H9 (cell line): ENCODE results near the gene DNAJC11. TPM values are rescaled to one million over a fixed set of nuclear protein-coding genes. Genes with fewer than 3 reads are reported as not detected.

Source experiments
- DNase-seq: peaks from one replicate; pipeline ENCODE4 v3.0.0-alpha.2; 2017
- H2AFZ ChIP-seq: one replicate; pipeline ENCODE4 v1.6.1; 2013; ENCODE audit warnings: mild to moderate bottlenecking, low read length, control low read depth, moderate library complexity
- H2AK5ac ChIP-seq: 2 replicates; pipeline ENCODE4 v1.6.1; 2013; ENCODE audit warnings: low read length, control low read depth, mixed read lengths; ENCODE audit not compliant: insufficient read length
- H2BK120ac ChIP-seq: one replicate; pipeline ENCODE4 v1.6.1; 2013; ENCODE audit warnings: low read depth, mild to moderate bottlenecking, low read length, control low read depth, inconsistent platforms; ENCODE audit not compliant: poor library complexity, severe bottlenecking
- H2BK12ac ChIP-seq: 2 replicates; pipeline ENCODE4 v1.6.1; 2013; ENCODE audit warnings: low read length, control low read depth, mixed read lengths, low read depth; ENCODE audit not compliant: insufficient read length
- H2BK15ac ChIP-seq: 2 replicates; pipeline ENCODE4 v1.6.1; 2013; ENCODE audit warnings: low read depth, low read length, control low read depth
- H2BK20ac ChIP-seq: one replicate; pipeline ENCODE4 v1.6.1; 2013; ENCODE audit warnings: low read depth, mild to moderate bottlenecking, low read length, control low read depth, inconsistent platforms; ENCODE audit not compliant: poor library complexity, severe bottlenecking
- H2BK5ac ChIP-seq: 2 replicates; pipeline ENCODE4 v1.6.1; 2013; ENCODE audit warnings: low read length, control low read depth, mixed read lengths; ENCODE audit not compliant: insufficient read length
- H3K14ac ChIP-seq: 2 replicates; pipeline ENCODE4 v1.6.1; 2013; ENCODE audit warnings: low read length, control low read depth; ENCODE audit not compliant: insufficient read depth
- H3K18ac ChIP-seq: 2 replicates; pipeline ENCODE4 v1.6.1; 2013; ENCODE audit warnings: low read depth, mild to moderate bottlenecking, mixed read lengths, low read length, control low read depth; ENCODE audit not compliant: insufficient read length
- H3K23ac ChIP-seq: 2 replicates; pipeline ENCODE4 v1.6.1; 2013; ENCODE audit warnings: low read length, control low read depth, mixed read lengths, low read depth; ENCODE audit not compliant: insufficient read length
- H3K23me2 ChIP-seq: 2 replicates; pipeline ENCODE4 v1.6.1; 2013; ENCODE audit warnings: low read depth, mild to moderate bottlenecking, mixed read lengths, low read length, control low read depth; ENCODE audit not compliant: insufficient read length, poor library complexity, severe bottlenecking
- H3K27ac ChIP-seq: 2 replicates; pipeline ENCODE4 v1.5.1; 2013; ENCODE audit warnings: low read length, control low read depth, mixed read lengths, low read depth; ENCODE audit not compliant: insufficient read length
- H3K27me3 ChIP-seq: 2 replicates; pipeline ENCODE4 v1.6.1; 2013; ENCODE audit warnings: low read length, control low read depth, inconsistent platforms; ENCODE audit not compliant: insufficient read depth
- H3K4ac ChIP-seq: 2 replicates; pipeline ENCODE4 v1.6.1; 2013; ENCODE audit warnings: low read depth, mild to moderate bottlenecking, control low read depth, inconsistent platforms, low read length, moderate library complexity
- H3K4me1 ChIP-seq: 2 replicates; pipeline ENCODE4 v1.6.1; 2013; ENCODE audit warnings: low read length, control low read depth, inconsistent platforms; ENCODE audit not compliant: insufficient read depth
- H3K4me2 ChIP-seq: 2 replicates; pipeline ENCODE4 v1.6.1; 2013; ENCODE audit warnings: low read length, control low read depth, mixed read lengths; ENCODE audit not compliant: insufficient read length, insufficient read depth
- H3K56ac ChIP-seq: 2 replicates; pipeline ENCODE4 v1.6.1; 2013; ENCODE audit warnings: low read depth, mild to moderate bottlenecking, mixed read lengths, low read length, control low read depth; ENCODE audit not compliant: insufficient read length
- H3K79me1 ChIP-seq: 2 replicates; pipeline ENCODE4 v1.6.1; 2013; ENCODE audit warnings: low read depth, mild to moderate bottlenecking, moderate library complexity, low read length, control low read depth, inconsistent platforms; ENCODE audit not compliant: insufficient read depth, poor library complexity, severe bottlenecking
- H3K79me2 ChIP-seq: 2 replicates; pipeline ENCODE4 v1.6.1; 2013; ENCODE audit warnings: low read length, control low read depth, inconsistent platforms; ENCODE audit not compliant: insufficient read depth
- H3K9ac ChIP-seq: 2 replicates; pipeline ENCODE4 v1.6.1; 2013; ENCODE audit warnings: low read length, control low read depth, mixed read lengths; ENCODE audit not compliant: insufficient read length; ENCODE audit errors: extremely low read depth
- H3K9me3 ChIP-seq: one replicate; pipeline ENCODE4 v1.6.1; 2013; ENCODE audit warnings: low read depth, low read length, inconsistent platforms; ENCODE audit not compliant: control insufficient read depth
- H3T11ph ChIP-seq: one replicate; pipeline ENCODE4 v1.6.1; 2013; ENCODE audit warnings: mild to moderate bottlenecking, low read length, control low read depth, inconsistent platforms
- H4K20me1 ChIP-seq: one replicate; pipeline ENCODE4 v1.6.1; 2013; ENCODE audit not compliant: control insufficient read depth, insufficient read length, insufficient read depth
- H4K5ac ChIP-seq: 2 replicates; pipeline ENCODE4 v1.6.1; 2013; ENCODE audit warnings: low read depth, mild to moderate bottlenecking, mixed read lengths, low read length, control low read depth; ENCODE audit not compliant: insufficient read length
- H4K8ac ChIP-seq: replicated peaks from 2 replicates; pipeline ENCODE4 v1.6.1; 2013; ENCODE audit warnings: low read length, control low read depth, mixed read lengths, low read depth; ENCODE audit not compliant: insufficient read length
- H4K91ac ChIP-seq: 2 replicates; pipeline ENCODE4 v1.6.1; 2013; ENCODE audit warnings: low read depth, mild to moderate bottlenecking, moderate library complexity, mixed read lengths, low read length, control low read depth; ENCODE audit not compliant: insufficient read length
- H3K27ac Mint-ChIP-seq, 3 experiments: 2 replicates in 2 of 3; 3 replicates in 1 of 3; pipeline ENCODE4 v1.8.0; 2020 to 2021; ENCODE audit warnings: mixed read lengths in 3 of 3, mild to moderate bottlenecking in 1 of 3, moderate library complexity in 1 of 3
- H3K27me3 Mint-ChIP-seq: 2 replicates; pipeline ENCODE4 v1.8.0; 2021; ENCODE audit warnings: low read depth, mild to moderate bottlenecking, moderate library complexity, mixed read lengths
- H3K36me3 Mint-ChIP-seq, 3 experiments: 2 replicates in 2 of 3; 3 replicates in 1 of 3; pipeline ENCODE4 v1.8.0; 2020 to 2021; ENCODE audit warnings: low read depth in 3 of 3, mixed read lengths in 3 of 3; ENCODE audit not compliant: insufficient read depth in 1 of 3
- H3K4me1 Mint-ChIP-seq, 2 experiments: 2 replicates each; pipeline ENCODE4 v1.8.0; 2020; ENCODE audit warnings: mixed read lengths in 2 of 2
- H3K4me3 Mint-ChIP-seq, 2 experiments: 2 replicates in 1 of 2; 3 replicates in 1 of 2; pipeline ENCODE4 v1.8.0; 2020 to 2021; ENCODE audit warnings: mild to moderate bottlenecking in 2 of 2, mixed read lengths in 2 of 2, moderate library complexity in 1 of 2
- H3K9me3 Mint-ChIP-seq, 2 experiments: 2 replicates in 1 of 2; 3 replicates in 1 of 2; pipeline ENCODE4 v1.8.0; 2020; ENCODE audit warnings: mild to moderate bottlenecking in 2 of 2, mixed read lengths in 2 of 2, moderate library complexity in 1 of 2
- WGBS: extraction: QIAGEN DNeasy Blood & Tissue Kit; methylation state at CpG from one replicate; pipeline ENCODE4 v1.1.7; 2013; ENCODE audit warnings: missing lambda C conversion rate, low lambda C conversion rate, mixed read lengths; ENCODE audit not compliant: insufficient read length; ENCODE audit errors: extremely low coverage; 5-methylcytosine and 5-hydroxymethylcytosine counted together
- total RNA-seq: library from RNA; stranded (reverse); gene quantifications from 2 replicates; pipeline ENCODE4 v1.2.1, GENCODE V29; 2021
- TF ChIP-seq, protein P1 (sequence below): fragments of 200-600 bp; sonication (generic); conservative IDR thresholded peaks from 3 replicates; pipeline ENCODE4 v1.8.0; 2021; ENCODE audit warnings: antibody characterized with exemption, mild to moderate bottlenecking

Gene DNAJC11
- total RNA-seq, 1 experiment from 2014 or later = 88.5 TPM

GRCh38 chr1:6591222-6591621 lies 110.4 kb downstream of the DNAJC11 start:
- no peak overlapping the region for H2BK15ac ChIP-seq
- no peak overlapping the region for H2BK20ac ChIP-seq
- H2AFZ ChIP-seq = no peak overlapping the region
- H4K8ac ChIP-seq = no peak overlapping the region
- no peak overlapping the region for H3K14ac ChIP-seq
- H3K56ac ChIP-seq = no peak overlapping the region
- no peak overlapping the region for H2AK5ac ChIP-seq
- WGBS = no CpG with 5 or more reads among the region's 13 CpGs
- Mint-ChIP-seq H3K9me3 (no peaks in the 10 kb centered on the region), H3K27ac (no peak overlapping the region), H3K4me3 (no peak overlapping the region), H3K4me1 (no peaks in the 10 kb centered on the region), H3K36me3 (peaks cover 24 to 64% (median 56%) of the 10 kb centered on the region in 3 experiments; a peak in 6 of 7 replicates), H3K27me3 (no peaks in the 10 kb centered on the region)
- TF ChIP-seq, protein P1, sequence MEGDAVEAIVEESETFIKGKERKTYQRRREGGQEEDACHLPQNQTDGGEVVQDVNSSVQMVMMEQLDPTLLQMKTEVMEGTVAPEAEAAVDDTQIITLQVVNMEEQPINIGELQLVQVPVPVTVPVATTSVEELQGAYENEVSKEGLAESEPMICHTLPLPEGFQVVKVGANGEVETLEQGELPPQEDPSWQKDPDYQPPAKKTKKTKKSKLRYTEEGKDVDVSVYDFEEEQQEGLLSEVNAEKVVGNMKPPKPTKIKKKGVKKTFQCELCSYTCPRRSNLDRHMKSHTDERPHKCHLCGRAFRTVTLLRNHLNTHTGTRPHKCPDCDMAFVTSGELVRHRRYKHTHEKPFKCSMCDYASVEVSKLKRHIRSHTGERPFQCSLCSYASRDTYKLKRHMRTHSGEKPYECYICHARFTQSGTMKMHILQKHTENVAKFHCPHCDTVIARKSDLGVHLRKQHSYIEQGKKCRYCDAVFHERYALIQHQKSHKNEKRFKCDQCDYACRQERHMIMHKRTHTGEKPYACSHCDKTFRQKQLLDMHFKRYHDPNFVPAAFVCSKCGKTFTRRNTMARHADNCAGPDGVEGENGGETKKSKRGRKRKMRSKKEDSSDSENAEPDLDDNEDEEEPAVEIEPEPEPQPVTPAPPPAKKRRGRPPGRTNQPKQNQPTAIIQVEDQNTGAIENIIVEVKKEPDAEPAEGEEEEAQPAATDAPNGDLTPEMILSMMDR = no peak
- H4K20me1 ChIP-seq = no peaks in the 10 kb centered on the region
- H3K9me3 ChIP-seq = no peaks in the 10 kb centered on the region
- no peak overlapping the region for H3K9ac ChIP-seq
- no peak for DNase-seq
- no peaks in the 10 kb centered on the region for H3K4me1 ChIP-seq
- no peak overlapping the region for H3K18ac ChIP-seq
- no peak overlapping the region for H3K27ac ChIP-seq
- H3K23me2 ChIP-seq = no peaks in the 10 kb centered on the region
- no peaks in the 10 kb centered on the region for H3K79me2 ChIP-seq
- no peaks in the 10 kb centered on the region for H3K27me3 ChIP-seq
- H4K91ac ChIP-seq = no peak overlapping the region
- no peak overlapping the region for H3K4me2 ChIP-seq
- H4K5ac ChIP-seq = no peak overlapping the region
- H2BK5ac ChIP-seq = no peak overlapping the region
- H3K4ac ChIP-seq = no peak overlapping the region
- H3K79me1 ChIP-seq = no peaks in the 10 kb centered on the region
- H2BK120ac ChIP-seq = no peak overlapping the region
- H2BK12ac ChIP-seq = no peak overlapping the region
- H3T11ph ChIP-seq = no peak overlapping the region
- no peak overlapping the region for H3K23ac ChIP-seq
